GM04504 (cell line): Measurements from ENCODE around the gene FAM193B.
"Not testable (repeated sequence)": the region's sequence is repeated elsewhere in the genome, so short reads cannot be mapped to it uniquely, and the experiment has no call there.

Source experiments
- DNase-seq: peaks from one replicate; pipeline ENCODE4 v3.0.0-alpha.2; 2012; ENCODE audit warnings: low read depth

Gene FAM193B

GRCh38 chr5:177486256-177486655 lies 68.1 kb downstream of the FAM193B start:
- no peak for DNase-seq

- DNase-seq = not testable (repeated sequence)
Observed at GRCh38 chr5:177485753-177486152, 68.6 kb downstream of the FAM193B start.

- DNase-seq = no peak
Observed at GRCh38 chr5:177484902-177485549, 69.3 kb downstream of the FAM193B start.

GRCh38 chr5:177483994-177484901 lies 70.1 kb downstream of the FAM193B start:
- no peak for DNase-seq

- DNase-seq = no peak
Observed at GRCh38 chr5:177483042-177483441, 71.3 kb downstream of the FAM193B start.

- no peak for DNase-seq
Observed at GRCh38 chr5:177482359-177482795, 72.0 kb downstream of the FAM193B start.

GRCh38 chr5:177479774-177480173 lies 74.6 kb downstream of the FAM193B start:
- DNase-seq = no peak

- DNase-seq = no peak
Observed at GRCh38 chr5:177478711-177479646, 75.4 kb downstream of the FAM193B start.

- no peak for DNase-seq
Observed at GRCh38 chr5:177477701-177478477, 76.5 kb downstream of the FAM193B start.

GRCh38 chr5:177476531-177477233 lies 77.7 kb downstream of the FAM193B start:
- no peak for DNase-seq

GRCh38 chr5:177475563-177476427 lies 78.6 kb downstream of the FAM193B start:
- no peak for DNase-seq

GRCh38 chr5:177474846-177475562 lies 79.4 kb downstream of the FAM193B start:
- DNase-seq = no peak

- no peak for DNase-seq
Observed at GRCh38 chr5:177474002-177474476, 80.3 kb downstream of the FAM193B start.

- DNase-seq = no peak
Observed at GRCh38 chr5:177473443-177474001, 80.8 kb downstream of the FAM193B start, which contains the start of gene DBN1. TSS of gene DBN1 (minus strand) at chr5:177473634. CDS start at chr5:177473521, 113 bp downstream.

GRCh38 chr5:177472460-177473442 lies 81.6 kb downstream of the FAM193B start:
- DNase-seq = no peak

- DNase-seq = no peak
Observed at GRCh38 chr5:177471610-177472356, 82.6 kb downstream of the FAM193B start.
